ENCODE data around the gene TNFRSF6B.

TNFRSF6B gene

DNA sequence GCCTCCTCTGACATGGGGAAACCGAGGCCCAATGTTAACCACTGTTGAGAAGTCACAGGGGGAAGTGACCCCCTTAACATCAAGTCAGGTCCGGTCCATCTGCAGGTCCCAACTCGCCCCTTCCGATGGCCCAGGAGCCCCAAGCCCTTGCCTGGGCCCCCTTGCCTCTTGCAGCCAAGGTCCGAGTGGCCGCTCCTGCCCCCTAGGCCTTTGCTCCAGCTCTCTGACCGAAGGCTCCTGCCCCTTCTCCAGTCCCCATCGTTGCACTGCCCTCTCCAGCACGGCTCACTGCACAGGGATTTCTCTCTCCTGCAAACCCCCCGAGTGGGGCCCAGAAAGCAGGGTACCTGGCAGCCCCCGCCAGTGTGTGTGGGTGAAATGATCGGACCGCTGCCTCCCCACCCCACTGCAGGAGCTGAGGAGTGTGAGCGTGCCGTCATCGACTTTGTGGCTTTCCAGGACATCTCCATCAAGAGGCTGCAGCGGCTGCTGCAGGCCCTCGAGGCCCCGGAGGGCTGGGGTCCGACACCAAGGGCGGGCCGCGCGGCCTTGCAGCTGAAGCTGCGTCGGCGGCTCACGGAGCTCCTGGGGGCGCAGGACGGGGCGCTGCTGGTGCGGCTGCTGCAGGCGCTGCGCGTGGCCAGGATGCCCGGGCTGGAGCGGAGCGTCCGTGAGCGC, 1.6 kb downstream of the TNFRSF6B start:
- DNase-seq (ENCODE audit: low spot score): peak; percentile 49

- DNase-seq (ENCODE audit: low spot score): peak; percentile 54
These were observed 2.5 kb downstream of the TNFRSF6B start for GRCh38 chr20:63698739-63699465.

GRCh38 chr20:63699466-63700198, 3.2 kb downstream of the TNFRSF6B start:
- DNase-seq (ENCODE audit: low spot score): peak; percentile 45

GRCh38 chr20:63700199-63701050, 4.0 kb downstream of the TNFRSF6B start:
- DNase-seq (ENCODE audit: low spot score): peak; percentile 42

DNA sequence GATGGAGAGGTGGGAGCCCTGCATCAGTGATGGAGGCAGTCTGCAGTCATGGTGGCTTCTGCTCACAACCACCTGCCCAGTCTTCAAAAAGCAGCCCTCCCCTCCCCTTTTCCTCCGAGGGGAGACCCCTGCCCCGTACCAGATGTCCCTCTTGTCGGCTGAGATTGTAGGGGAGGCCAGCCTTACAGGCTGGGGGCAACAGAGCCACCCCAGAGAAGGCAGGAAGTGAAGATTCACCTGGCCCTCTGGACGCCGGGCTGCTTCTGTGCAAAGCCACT, 4.5 kb downstream of the TNFRSF6B start:
- peak; percentile 25 for DNase-seq (ENCODE audit: low spot score)

- DNase-seq (ENCODE audit: low spot score): peak; percentile 35
These were observed 5.0 kb downstream of the TNFRSF6B start for GRCh38 chr20:63701329-63702035.

DNA sequence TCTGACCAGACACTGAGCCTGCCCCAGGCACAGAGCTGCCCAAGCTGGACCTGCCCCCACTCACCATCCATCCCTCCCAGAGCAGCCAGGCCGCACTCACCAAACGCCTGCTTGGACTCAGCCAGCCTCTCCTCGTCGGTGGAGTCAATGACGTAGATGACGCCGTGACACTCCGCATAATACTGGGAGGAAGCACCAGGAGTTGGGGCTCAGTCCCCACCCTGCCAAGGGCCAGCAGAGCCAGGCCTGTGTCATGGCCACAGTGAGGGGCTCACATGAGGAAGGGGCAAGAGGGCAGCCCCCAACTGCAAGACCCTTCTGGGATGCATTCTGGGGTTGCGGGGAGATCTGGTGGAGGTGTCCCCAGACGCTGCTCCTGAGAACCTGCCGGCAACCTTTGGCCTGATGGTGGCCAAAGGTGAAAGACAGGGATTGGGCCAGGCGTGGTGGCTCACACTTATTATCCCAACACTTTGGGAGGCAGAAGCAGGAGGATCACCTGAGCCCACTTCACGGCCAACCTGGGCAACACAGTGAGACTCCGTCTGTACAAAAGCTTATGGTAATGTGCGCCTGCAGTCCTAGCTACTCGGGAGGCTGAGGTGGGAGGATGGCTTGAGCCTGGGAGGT, 5.7 kb downstream of the TNFRSF6B start:
- DNase-seq (ENCODE audit: low spot score): peak; percentile 21

DNA sequence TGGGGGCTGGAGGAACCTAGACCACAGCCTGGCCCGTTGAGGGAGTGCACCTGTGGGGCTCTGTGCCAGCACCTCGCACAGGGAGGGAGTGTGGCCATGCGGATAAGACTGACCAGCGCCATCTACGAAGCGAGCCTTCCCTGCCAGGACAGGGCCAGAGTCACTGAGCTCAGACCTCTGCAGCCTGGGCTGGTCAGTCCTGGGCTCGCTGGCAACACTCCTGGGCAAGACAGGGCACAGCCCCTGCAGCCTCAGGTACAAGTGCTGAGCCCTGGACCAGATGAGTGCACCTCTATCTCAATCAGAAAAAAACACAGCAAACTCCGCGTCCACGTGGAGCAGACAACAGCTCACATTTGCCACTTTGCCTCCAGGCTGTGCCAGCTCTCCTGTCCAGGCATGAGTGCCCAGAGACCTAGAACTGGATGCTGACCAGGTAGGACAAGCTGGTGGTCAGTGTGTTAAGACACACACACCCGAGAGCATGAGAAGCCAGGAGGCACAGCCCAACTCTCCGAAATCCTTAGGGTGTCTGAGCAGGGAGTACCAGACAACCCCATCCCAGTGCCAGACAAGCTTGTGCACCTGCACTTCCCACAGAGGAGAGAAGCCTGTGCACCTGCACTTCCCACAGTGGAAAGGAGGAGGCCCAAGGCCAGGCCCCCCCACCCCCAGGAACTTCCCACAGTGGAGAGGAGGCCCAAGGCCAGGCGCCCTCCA, 6.5 kb downstream of the TNFRSF6B start:
- DNase-seq (ENCODE audit: low spot score): peak; percentile 17

DNA sequence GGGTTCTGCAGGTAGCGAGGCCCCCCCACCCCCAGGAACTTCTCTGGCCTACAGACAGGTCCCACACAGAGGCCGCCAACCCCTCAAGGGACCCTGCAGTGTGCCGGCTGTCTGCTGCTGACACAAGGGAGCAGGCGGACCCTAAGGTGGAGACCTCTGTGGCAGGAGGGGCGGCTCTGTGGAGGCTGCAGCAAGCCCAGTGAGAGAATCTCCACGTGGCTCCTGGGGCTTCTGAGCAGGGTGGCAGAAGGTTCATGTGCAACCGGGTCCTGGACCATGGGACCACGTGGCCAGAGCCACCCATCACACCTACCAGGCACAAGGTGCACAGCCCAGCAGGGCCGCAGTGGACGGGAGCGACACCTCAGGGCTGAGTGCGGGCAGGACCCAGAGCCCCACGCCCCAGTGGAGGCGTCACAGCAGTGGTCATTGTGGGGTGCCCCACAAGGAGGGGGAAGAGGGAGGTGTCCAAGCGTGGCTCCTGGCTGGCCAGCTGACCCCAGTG, 7.1 kb downstream of the TNFRSF6B start:
- DNase-seq (ENCODE audit: low spot score): peak; percentile 23

DNA sequence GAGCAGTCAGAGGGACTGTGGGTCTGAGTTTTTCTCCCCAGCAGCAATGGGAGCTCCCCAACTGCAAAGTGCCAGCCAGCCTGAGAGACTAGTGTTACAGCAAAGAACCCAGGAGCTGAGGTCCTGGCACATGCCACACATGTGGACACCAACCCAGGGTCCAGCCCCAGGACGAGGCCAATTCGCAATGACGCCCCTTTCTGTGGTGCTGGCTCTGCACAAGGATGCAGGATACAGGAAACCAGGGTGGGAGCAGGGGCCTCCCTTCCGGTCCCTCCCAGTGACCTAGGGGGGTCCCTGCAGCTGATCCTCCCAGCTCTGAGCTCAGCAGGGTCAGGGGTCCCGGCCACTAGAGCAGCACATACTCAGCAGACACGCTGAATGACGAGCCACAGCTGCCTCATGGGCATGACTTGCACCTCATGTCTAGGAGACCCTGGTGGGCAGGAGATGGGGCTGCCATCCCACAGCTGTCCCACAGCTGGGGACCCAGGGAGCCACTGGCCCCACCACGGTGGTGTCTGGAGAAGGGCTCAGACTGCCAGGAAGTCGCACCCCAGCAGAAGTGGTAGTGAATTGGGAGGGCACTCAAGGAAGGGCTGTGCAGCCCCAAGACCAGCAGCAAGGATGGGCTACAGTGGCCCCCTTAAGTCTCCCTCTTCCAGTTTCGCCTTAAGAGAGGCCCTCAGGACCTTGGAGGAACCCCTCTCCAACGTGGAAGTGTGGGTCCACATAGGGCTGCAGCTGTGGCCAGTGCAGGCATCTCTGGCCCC, 7.7 kb downstream of the TNFRSF6B start:
- no peak for DNase-seq (ENCODE audit: low spot score)

GRCh38 chr20:63704749-63705117, 8.3 kb downstream of the TNFRSF6B start:
- DNase-seq (ENCODE audit: low spot score): no peak

DNA sequence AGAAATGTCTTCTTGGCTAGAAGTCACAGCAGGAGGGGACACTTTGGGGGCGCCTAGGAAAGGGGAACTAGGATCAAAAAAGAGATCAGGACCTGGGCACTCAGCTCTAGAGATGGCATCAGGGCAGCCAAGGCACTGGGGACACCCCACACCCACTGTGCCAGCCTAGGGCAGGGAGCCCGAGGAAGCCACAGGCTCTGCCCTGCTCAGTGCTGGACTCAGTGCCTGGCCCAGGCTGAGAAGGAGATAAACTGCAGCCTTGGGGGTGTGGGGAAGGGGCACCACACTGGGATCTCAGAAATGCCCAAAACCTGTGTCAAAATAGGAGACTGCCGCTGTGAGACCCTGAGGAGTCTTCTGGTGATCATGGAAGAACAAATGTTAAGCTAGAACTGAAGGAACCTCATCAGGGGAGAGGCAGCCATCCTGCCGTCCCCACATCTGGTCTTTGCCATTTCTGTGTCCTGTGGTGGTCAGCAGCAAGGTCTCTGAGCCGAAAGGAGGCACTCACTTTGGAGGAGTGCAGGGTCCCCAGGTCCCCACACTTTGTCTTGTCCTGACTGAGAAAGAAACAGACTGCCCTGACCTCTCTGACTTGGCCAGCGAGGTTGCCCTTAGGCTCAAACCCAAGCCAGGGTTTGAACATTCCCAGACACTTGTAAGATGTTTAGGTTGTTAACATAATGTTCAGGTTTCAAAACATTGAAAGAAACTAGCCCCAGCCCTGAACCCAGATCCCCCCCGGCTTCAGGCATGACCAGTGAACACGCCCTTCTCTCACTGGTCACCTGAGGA, 9.0 kb downstream of the TNFRSF6B start:
- no peak for DNase-seq (ENCODE audit: low spot score)

DNA sequence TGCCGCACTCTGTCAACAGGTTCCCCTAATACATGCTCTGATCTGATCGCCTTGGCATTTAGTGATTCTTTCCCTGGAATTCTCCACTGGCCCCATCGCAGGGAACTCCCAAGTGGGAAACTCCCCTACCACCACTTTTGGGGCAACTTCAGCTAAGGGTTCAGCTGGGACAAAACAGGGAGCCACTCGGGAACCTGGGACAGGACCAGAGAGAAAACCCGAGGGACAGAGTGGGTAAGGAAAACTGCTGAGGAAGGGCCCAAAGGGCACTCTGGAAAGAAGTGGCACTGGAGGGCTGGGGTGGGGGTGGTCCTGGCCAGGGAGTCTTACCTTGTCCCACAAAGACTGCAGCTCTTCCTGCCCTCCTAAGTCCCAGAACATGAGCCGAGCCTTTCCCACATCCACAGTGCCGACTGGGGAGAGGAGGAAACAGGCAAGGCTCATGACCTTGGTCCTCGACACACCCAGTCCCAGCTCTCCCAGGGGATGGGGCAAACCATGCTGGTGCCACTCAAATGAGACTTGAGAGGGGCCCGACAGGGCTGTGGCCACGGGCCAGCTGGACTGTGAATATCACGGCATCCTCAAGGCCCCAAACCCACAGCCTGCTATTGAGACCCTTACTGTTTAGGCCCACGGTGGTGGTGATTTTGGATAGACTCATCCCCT, 9.7 kb downstream of the TNFRSF6B start:
- no peak for DNase-seq (ENCODE audit: low spot score)

GRCh38 chr20:63706852-63707557, 10.6 kb downstream of the TNFRSF6B start:
- DNase-seq (ENCODE audit: low spot score): peak; percentile 54

- DNase-seq (ENCODE audit: low spot score): peak; percentile 97
These were observed 11.3 kb downstream of the TNFRSF6B start, which contains the start of the genes ARFRP1 and ZGPAT for GRCh38 chr20:63707558-63708300. TSS of gene ARFRP1 (minus strand) at chr20:63707976. CDS start at chr20:63707091, 885 bp downstream. TSS of gene ZGPAT (plus strand) at chr20:63708039. CDS start at chr20:63708581, 542 bp downstream.
